Breast epithelium (tissue), 4 donors: ENCODE results near the gene MLLT10. TPM values are rescaled to one million over a fixed set of nuclear protein-coding genes. Genes with fewer than 3 reads are reported as not detected.

Experiments used
- DNase-seq, 2 donors: peaks; one replicate each; pipeline ENCODE4 v3.0.0-alpha.2; 2019; ENCODE audit warnings: low spot score in 2 of 2
- H3K27ac ChIP-seq, 2 donors: fragments of 200-600 bp; sonication (generic) in 1 of 2; one replicate each; pipeline ENCODE4 v1.5.1; 2016 to 2019; ENCODE audit warnings: mild to moderate bottlenecking in 1 of 2
- H3K27me3 ChIP-seq, 2 donors: fragments of 200-600 bp; sonication (generic) in 1 of 2; one replicate each; pipeline versions ENCODE4 v1.5.1 to v1.6.0; 2017 to 2019; ENCODE audit warnings: control low read depth in 1 of 2, mild to moderate bottlenecking in 1 of 2
- H3K36me3 ChIP-seq: fragments of 200-600 bp; one replicate; pipeline ENCODE4 v1.5.1; 2019
- H3K4me1 ChIP-seq, 2 donors: fragments of 200-600 bp; sonication (generic); one replicate each; pipeline ENCODE4 v1.5.1; 2016 to 2019; ENCODE audit warnings: control low read depth in 1 of 2
- H3K4me3 ChIP-seq, 3 donors: fragments of 200-600 bp; sonication (generic); 1 replicate in 2 of 3; 2 replicates in 1 of 3; pipeline ENCODE4 v1.5.1; 2016 to 2019; ENCODE audit warnings: mild to moderate bottlenecking in 3 of 3, moderate library complexity in 2 of 3
- H3K9me3 ChIP-seq, 2 donors: fragments of 200-600 bp; sonication (generic) in 1 of 2; one replicate each; pipeline ENCODE4 v1.5.1; 2016 to 2019; ENCODE audit warnings: control low read depth in 1 of 2
- POLR2A ChIP-seq: fragments of 450-650 bp; IDR thresholded peaks from one replicate; pipeline ENCODE4 v1.6.1; 2016; ENCODE audit warnings: antibody characterized with exemption, mild to moderate bottlenecking, moderate library complexity
- POLR2AphosphoS5 ChIP-seq, 3 donors: sonication (generic); formaldehyde crosslinking; IDR thresholded peaks; one replicate each; pipeline ENCODE4 v1.6.1; 2017; ENCODE audit warnings: antibody characterized with exemption in 3 of 3
- intact Hi-C: fragments of 100-400 bp; cut with DNase I; formaldehyde crosslinking; loops from one replicate; pipeline ENCODE4 v1.15.1; 2023; ENCODE audit warnings: low total_unique reads
- total RNA-seq, 3 donors: library from RNA; depleted of rRNA; stranded (reverse); fragments of >200 nt; gene quantifications; one replicate each; pipeline ENCODE4 v1.1.0, GENCODE V29; 2016
- TF ChIP-seq, protein P1 (sequence below), 3 donors: fragments of 450-650 bp; IDR thresholded peaks; one replicate each; pipeline ENCODE4 v1.5.1; 2016 to 2017; ENCODE audit warnings: antibody characterized with exemption in 3 of 3, mild to moderate bottlenecking in 3 of 3, moderate library complexity in 3 of 3

Gene MLLT10
- total RNA-seq, 3 donors from 2014 or later = 45.6 to 74.6 (median 58.0) TPM

DNA sequence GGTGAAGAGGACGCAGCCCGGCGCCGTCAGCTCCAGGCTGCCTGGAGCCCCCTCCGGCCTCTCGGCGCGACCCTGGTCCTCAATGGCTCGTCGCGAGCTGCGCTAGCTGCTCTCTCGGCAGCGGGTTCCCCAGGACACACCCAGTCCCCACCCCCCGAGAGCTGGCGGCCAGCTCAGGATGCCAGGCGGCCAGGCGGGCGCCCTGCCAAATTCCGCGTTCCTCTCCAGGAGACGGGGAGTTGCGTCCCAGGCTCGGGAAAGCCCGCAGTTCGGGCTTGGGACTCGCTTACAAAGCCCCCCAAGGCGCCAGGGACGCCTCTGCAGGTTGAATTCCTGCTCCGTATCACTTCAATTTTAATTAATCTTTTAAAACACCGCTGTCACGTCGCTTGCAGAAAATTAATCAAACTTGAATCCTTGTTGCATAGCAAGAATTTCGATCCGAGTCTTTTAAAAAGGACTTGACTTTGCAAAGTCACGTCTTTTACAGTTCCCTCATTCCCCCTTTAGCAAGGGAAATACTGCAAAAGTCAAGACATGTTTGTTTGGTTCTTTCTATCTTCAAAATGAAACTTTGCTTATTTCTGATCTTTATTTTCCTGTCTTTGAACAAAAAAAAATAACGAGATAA, 36.7 kb upstream of the MLLT10 start:
- Histone ChIP-seq H3K27me3 (no peaks in the 10 kb centered on the region), H3K4me1 (no peaks in the 10 kb centered on the region), H3K27ac (peak overlapping the region; percentile 13 to 59), H3K36me3 (no peaks in the 10 kb centered on the region), H3K4me3 (peak overlapping the region; percentile 69 to 82 (median 70)), H3K9me3 (no peaks in the 10 kb centered on the region)
- DNase-seq = peak; percentile 90 to 96
- TF ChIP-seq, protein P1, sequence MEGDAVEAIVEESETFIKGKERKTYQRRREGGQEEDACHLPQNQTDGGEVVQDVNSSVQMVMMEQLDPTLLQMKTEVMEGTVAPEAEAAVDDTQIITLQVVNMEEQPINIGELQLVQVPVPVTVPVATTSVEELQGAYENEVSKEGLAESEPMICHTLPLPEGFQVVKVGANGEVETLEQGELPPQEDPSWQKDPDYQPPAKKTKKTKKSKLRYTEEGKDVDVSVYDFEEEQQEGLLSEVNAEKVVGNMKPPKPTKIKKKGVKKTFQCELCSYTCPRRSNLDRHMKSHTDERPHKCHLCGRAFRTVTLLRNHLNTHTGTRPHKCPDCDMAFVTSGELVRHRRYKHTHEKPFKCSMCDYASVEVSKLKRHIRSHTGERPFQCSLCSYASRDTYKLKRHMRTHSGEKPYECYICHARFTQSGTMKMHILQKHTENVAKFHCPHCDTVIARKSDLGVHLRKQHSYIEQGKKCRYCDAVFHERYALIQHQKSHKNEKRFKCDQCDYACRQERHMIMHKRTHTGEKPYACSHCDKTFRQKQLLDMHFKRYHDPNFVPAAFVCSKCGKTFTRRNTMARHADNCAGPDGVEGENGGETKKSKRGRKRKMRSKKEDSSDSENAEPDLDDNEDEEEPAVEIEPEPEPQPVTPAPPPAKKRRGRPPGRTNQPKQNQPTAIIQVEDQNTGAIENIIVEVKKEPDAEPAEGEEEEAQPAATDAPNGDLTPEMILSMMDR (IDR thresholded peaks at IDR 0.05) = no peak
- TF ChIP-seq POLR2A (no peak), POLR2AphosphoS5 (IDR thresholded peaks at IDR 0.05) (peak; percentile 43 to 51 (median 45))
- intact Hi-C loops = loop anchor here (5.0 to 10.0 kb wide), 2 partner anchors 220 to 508 kb away; partner anchors contain the start of gene DNAJC1

GRCh38 chr10:21498377-21498776, 35.7 kb upstream of the MLLT10 start:
- DNase-seq = no peak
- no peak overlapping the region for H3K27ac ChIP-seq
- no peaks in the 10 kb centered on the region for H3K27me3 ChIP-seq
- H3K4me3 ChIP-seq = no peak overlapping the region
- H3K36me3 ChIP-seq = no peaks in the 10 kb centered on the region
- intact Hi-C loops = loop anchor here (5.0 to 10.0 kb wide), 2 partner anchors 221 to 506 kb away; partner anchors contain the start of gene DNAJC1
- no peaks in the 10 kb centered on the region for H3K9me3 ChIP-seq
- TF ChIP-seq POLR2A (no peak), POLR2AphosphoS5 (IDR thresholded peaks at IDR 0.05) (no peak)
- TF ChIP-seq, protein P1 (IDR thresholded peaks at IDR 0.05) = no peak
- H3K4me1 ChIP-seq = no peaks in the 10 kb centered on the region

DNA sequence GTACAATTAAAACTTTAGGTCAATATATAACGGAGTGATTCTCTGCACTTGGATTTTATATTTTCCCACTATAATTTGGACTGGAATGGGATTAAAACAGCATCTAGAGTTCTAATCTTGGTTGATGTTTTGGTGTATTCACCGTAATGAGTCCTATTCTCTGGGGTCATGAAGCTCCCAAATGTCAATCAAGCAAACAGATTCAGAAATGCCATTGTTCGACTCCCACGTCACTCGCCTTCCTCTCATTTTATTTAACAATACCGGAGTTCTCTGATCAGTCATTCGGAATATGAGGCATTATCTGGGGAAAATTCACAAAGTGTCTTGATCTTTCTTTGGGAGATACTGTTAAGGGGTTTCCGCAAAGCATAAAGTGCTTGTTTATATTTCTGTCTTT, 35.0 kb upstream of the MLLT10 start:
- H3K36me3 ChIP-seq = no peaks in the 10 kb centered on the region
- TF ChIP-seq, protein P1 (IDR thresholded peaks at IDR 0.05) = no peak
- TF ChIP-seq POLR2A (no peak), POLR2AphosphoS5 (IDR thresholded peaks at IDR 0.05) (no peak)
- no peaks in the 10 kb centered on the region for H3K4me1 ChIP-seq
- no peak overlapping the region for H3K4me3 ChIP-seq
- H3K27me3 ChIP-seq = no peaks in the 10 kb centered on the region
- no peak for DNase-seq
- no peaks in the 10 kb centered on the region for H3K9me3 ChIP-seq
- H3K27ac ChIP-seq = no peak overlapping the region
- intact Hi-C loops = loop anchor here (5.0 to 10.0 kb wide), 2 partner anchors 222 to 506 kb away; partner anchors contain the start of gene DNAJC1

- no peak overlapping the region for H3K27ac ChIP-seq
These were observed 34.1 kb upstream of the MLLT10 start for GRCh38 chr10:21499701-21500577.

More at GRCh38 chr10:21499701-21500577, 34.1 kb upstream of the MLLT10 start:
- intact Hi-C loops = loop anchor here (5.0 to 10.0 kb wide), 3 partner anchors 223 to 717 kb away; partner anchors contain the start of genes DNAJC1 and EBLN1
- no peak for DNase-seq
- no peaks in the 10 kb centered on the region for H3K36me3 ChIP-seq
- no peak for TF ChIP-seq POLR2A
- TF ChIP-seq, protein P1 (IDR thresholded peaks at IDR 0.05) = no peak
- no peak for TF ChIP-seq POLR2AphosphoS5 (IDR thresholded peaks at IDR 0.05)
- H3K4me1 ChIP-seq = no peaks in the 10 kb centered on the region
- H3K27me3 ChIP-seq = no peaks in the 10 kb centered on the region
- no peaks in the 10 kb centered on the region for H3K9me3 ChIP-seq
- peak overlapping the region; percentile 30 to 50 (median 36) for H3K4me3 ChIP-seq
